Liver (tissue), 3 donors: ENCODE data around the gene RNF220.

ENCODE experiments used
- CTCF ChIP-seq: fragments of 150-350 bp; IDR thresholded peaks from 2 replicates; pipeline ENCODE4 v1.5.1; 2017; ENCODE audit warnings: improper control_type of control experiment, low read depth, low read length; ENCODE audit not compliant: missing input control
- REST ChIP-seq: IDR thresholded peaks from 2 replicates; pipeline ENCODE4 v1.6.1; 2016; ENCODE audit warnings: antibody characterized with exemption, mild to moderate bottlenecking
- SP1 ChIP-seq: IDR thresholded peaks from 2 replicates; pipeline ENCODE4 v1.6.1; 2018; ENCODE audit warnings: antibody characterized with exemption, mild to moderate bottlenecking
- donor health status: healthy.
- donor health status: healthy.

- no peak for TF ChIP-seq CTCF
- no peak for TF ChIP-seq SP1
- no peak for TF ChIP-seq REST
Observed at GRCh38 chr1:44366371-44366975, 38.6 kb upstream of the RNF220 start.
